ENCODE data around the gene STPG1.
A peak's percentile ranks its signal among the peaks of the same experiment; 100 is the strongest.

The STPG1 gene

GRCh38 chr1:24392982-24393650 is 20.5 kb downstream of the STPG1 start:
- no peak for DNase-seq (ENCODE audit: low read depth in 2 of 2, low spot score in 1 of 2)

DNA sequence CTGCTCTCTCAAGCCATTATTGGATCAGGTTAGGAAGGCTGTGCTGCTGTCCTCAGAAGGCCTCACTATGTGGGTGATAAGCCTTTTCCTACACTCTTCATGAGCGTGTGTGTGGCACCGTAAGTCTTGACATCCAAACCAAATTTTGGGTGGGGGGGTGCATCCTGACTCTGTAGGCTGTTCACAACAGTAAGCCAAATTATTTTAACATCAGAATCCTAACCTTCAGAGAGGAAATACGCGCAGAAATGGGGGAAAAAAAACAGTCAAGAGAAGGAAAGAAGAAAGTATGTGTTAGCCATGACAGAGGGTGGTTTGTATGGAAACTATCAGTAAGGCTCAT is 21.0 kb downstream of the STPG1 start:
- no peak for DNase-seq (ENCODE audit: low read depth in 2 of 2, low spot score in 1 of 2)

DNA sequence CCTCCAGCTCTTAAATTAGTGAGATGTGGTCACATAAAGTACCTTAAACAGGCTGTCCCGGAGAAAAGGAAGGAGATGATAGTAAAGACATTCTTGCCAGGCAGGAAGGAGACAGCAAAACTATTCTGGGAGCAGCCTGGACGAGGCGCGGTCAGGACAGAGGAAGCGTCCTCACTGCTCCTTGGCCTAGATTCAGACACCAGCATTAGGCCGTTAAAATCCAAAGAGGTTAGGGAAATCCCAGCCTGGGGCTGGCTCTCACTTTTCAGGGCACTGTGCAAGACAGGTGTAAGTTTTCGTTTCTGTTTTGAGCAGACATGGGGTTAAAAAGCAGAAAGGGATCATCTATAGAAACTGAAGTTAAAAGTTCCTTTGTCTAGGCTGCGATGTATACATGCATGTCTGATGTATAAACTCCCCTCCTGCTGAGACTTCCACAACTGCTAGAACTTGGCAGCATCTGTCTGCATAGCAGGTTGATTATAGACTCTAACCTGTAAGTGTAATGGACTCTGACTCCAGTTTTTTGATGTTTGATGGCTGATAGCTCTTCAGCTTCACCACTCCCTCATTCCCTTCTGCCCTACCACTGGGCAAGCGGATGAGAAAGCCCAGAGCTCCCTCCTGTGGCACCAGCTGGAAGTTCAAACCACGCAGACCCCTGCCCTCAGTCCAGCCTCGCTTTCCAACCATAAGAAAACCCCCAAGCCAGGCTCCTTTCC is 21.5 kb downstream of the STPG1 start:
- no peak for DNase-seq (ENCODE audit: low read depth in 2 of 2, low spot score in 1 of 2)

GRCh38 chr1:24390924-24391782 is 22.4 kb downstream of the STPG1 start:
- peak in 1 of 2 donors; percentile 42 for DNase-seq (ENCODE audit: low read depth in 2 of 2, low spot score in 1 of 2)

GRCh38 chr1:24389231-24389678 is 24.3 kb downstream of the STPG1 start:
- DNase-seq (ENCODE audit: low read depth in 2 of 2, low spot score in 1 of 2) = no peak

GRCh38 chr1:24388331-24388885 is 25.2 kb downstream of the STPG1 start:
- DNase-seq (ENCODE audit: low read depth in 2 of 2, low spot score in 1 of 2) = no peak

DNA sequence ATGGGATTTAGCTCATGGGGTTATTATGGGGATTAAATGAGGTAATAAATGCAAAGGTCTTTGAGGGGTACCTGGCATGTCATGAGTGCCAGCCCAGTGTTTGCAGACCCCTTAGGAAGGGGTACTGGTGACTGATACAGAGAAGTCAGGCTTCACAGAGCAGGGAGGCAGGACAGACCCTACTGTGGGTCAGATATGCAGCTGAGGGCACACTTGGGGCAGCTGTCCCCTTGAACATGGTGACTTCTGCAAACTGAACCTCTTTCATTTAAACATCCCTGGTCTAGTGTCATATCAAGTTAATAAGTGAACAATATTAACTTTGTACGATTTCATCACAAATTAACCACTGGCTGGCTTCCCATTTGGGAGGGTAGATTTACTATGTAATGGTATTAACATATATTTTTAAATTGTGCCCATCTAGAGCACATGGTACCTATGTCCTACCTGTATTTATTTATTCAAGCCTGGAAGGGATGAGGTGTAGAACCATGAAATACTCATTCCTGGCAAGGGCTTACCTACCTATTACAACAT is 25.9 kb downstream of the STPG1 start:
- no peak for DNase-seq (ENCODE audit: low read depth in 2 of 2, low spot score in 1 of 2)

- no peak for DNase-seq (ENCODE audit: low read depth in 2 of 2, low spot score in 1 of 2)
Measured at GRCh38 chr1:24386931-24387330, 26.7 kb downstream of the STPG1 start.

- DNase-seq (ENCODE audit: low read depth in 2 of 2, low spot score in 1 of 2) = no peak
Measured at GRCh38 chr1:24386241-24386640, 27.3 kb downstream of the STPG1 start.

- DNase-seq (ENCODE audit: low read depth in 2 of 2, low spot score in 1 of 2) = no peak
Measured at GRCh38 chr1:24385160-24385940, 28.2 kb downstream of the STPG1 start.

GRCh38 chr1:24384251-24385090 is 29.1 kb downstream of the STPG1 start:
- no peak for DNase-seq (ENCODE audit: low read depth in 2 of 2, low spot score in 1 of 2)

DNA sequence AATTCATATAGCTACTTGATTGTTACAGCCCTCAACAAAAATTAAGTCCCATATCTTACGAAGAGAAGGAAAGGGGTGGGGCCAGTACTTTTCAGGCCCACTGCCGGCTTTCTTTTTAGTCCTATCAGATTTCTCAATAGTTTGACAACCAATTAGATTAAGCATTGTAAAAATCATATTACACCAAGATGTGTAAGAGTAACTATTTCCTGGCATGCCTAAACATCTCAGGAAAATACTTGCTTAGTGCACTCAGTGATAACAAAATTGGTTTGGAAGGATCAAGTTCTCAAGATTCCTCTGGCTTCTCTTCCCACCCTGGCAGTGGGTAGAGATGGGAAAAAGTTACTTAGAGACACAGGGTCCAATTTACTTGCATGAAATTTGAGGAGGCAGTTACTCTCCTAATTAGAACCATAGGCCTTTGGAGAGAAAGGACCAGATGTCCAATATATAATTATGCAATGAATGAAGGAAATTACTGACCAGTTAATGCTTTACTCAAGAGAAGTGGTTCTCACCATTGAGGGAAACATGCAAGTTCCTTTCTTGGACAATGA is 30.1 kb downstream of the STPG1 start:
- DNase-seq (ENCODE audit: low read depth in 2 of 2, low spot score in 1 of 2) = no peak

GRCh38 chr1:24382165-24382577 is 31.4 kb downstream of the STPG1 start:
- DNase-seq (ENCODE audit: low read depth in 2 of 2, low spot score in 1 of 2) = no peak

DNA sequence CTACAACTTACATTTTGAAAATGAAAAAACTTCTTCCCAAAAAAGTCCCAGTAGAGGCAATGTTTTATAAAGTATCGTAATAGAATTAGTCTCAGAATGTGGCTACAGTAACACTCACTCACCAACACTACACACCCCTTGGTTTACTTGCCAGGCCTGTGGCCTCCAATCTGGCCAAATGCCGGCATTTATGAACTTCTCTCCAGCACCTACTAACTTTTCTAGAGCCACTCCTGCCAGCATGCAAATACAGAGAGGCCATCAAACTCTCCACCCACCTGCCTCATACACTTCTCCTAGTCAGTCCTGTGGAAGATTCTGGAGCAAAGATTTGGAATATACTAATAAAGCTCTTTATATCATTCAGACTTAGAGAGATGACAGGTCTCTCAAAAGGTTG is 32.3 kb downstream of the STPG1 start:
- DNase-seq (ENCODE audit: low read depth in 2 of 2, low spot score in 1 of 2) = no peak

DNA sequence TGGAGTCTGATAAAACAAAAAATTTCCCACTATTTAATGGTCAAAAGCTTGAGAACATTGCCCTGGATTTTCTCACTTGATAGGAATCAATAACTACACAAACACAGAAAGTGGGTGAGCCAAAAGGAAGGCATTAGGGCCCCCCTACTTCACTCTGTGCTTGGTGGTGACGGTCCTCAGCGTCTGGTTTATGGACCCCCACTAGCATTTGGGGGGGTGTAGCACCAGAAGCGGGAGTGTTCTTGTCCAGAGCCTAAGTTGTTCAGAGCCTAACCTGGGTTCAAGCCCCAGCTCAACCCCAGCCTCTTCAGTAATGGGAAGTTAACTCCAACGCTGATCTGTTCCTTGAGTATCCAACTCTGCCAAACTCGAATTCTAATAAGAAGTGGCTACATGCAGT is 33.1 kb downstream of the STPG1 start:
- DNase-seq (ENCODE audit: low read depth in 2 of 2, low spot score in 1 of 2) = no peak

- DNase-seq (ENCODE audit: low read depth in 2 of 2, low spot score in 1 of 2) = no peak
Measured at GRCh38 chr1:24379733-24380315, 33.8 kb downstream of the STPG1 start.

- DNase-seq (ENCODE audit: low read depth in 2 of 2, low spot score in 1 of 2) = no peak
Measured at GRCh38 chr1:24374891-24375786, 38.4 kb downstream of the STPG1 start.

- no peak for DNase-seq (ENCODE audit: low read depth in 2 of 2, low spot score in 1 of 2)
Measured at GRCh38 chr1:24373710-24374109, 39.9 kb downstream of the STPG1 start.
